GM19395 (cell line): Measurements from ENCODE around the gene PTPRN2.
"Not testable (repeated sequence)": the region's sequence is repeated elsewhere in the genome, so short reads cannot be mapped to it uniquely, and the experiment has no call there.

Experiments
- ATAC-seq: cut with Tn5 transposase; IDR thresholded peaks from one replicate; pipeline ENCODE4 v1.9.1; 2021; ENCODE audit warnings: mild to moderate bottlenecking, moderate library complexity; ENCODE audit not compliant: unreplicated experiment

The PTPRN2 gene

GRCh38 chr7:157563467-157564135 lies 1024.0 kb downstream of the PTPRN2 start:
- ATAC-seq = not testable (repeated sequence)

- not testable (repeated sequence) for ATAC-seq
Observed at GRCh38 chr7:157562522-157563398, 1024.9 kb downstream of the PTPRN2 start.

- no peak for ATAC-seq
Observed at GRCh38 chr7:157561816-157562410, 1025.7 kb downstream of the PTPRN2 start.

- ATAC-seq = no peak
Observed at GRCh38 chr7:157561523-157561785, 1026.2 kb downstream of the PTPRN2 start.

- no peak for ATAC-seq
Observed at GRCh38 chr7:157560710-157561522, 1026.7 kb downstream of the PTPRN2 start.

- ATAC-seq = no peak
Observed at GRCh38 chr7:157560258-157560654, 1027.4 kb downstream of the PTPRN2 start.

GRCh38 chr7:157559596-157560257 lies 1027.9 kb downstream of the PTPRN2 start:
- ATAC-seq = no peak

- no peak for ATAC-seq
Observed at GRCh38 chr7:157558875-157559595, 1028.6 kb downstream of the PTPRN2 start.

GRCh38 chr7:157558516-157558874 lies 1029.1 kb downstream of the PTPRN2 start:
- no peak for ATAC-seq

GRCh38 chr7:157558061-157558460 lies 1029.6 kb downstream of the PTPRN2 start:
- no peak for ATAC-seq

GRCh38 chr7:157557263-157557662 lies 1030.4 kb downstream of the PTPRN2 start:
- ATAC-seq = no peak

GRCh38 chr7:157556642-157556944 lies 1031.0 kb downstream of the PTPRN2 start:
- ATAC-seq = no peak

GRCh38 chr7:157555944-157556641 lies 1031.5 kb downstream of the PTPRN2 start:
- ATAC-seq = no peak

GRCh38 chr7:157555313-157555712 lies 1032.3 kb downstream of the PTPRN2 start:
- no peak for ATAC-seq

GRCh38 chr7:157554393-157555238 lies 1033.0 kb downstream of the PTPRN2 start:
- ATAC-seq = no peak

- no peak for ATAC-seq
Observed at GRCh38 chr7:157553256-157553655, 1034.4 kb downstream of the PTPRN2 start.

- no peak for ATAC-seq
Observed at GRCh38 chr7:157552295-157552993, 1035.2 kb downstream of the PTPRN2 start.
